D721Med (cell line): Measurements from ENCODE around the gene INSM1.

Experiments
- DNase-seq: peaks from one replicate; pipeline ENCODE4 v3.0.0; 2011; ENCODE audit warnings: low spot score; ENCODE audit not compliant: insufficient read length
- FAIRE-seq: peaks from 2 replicates; lab custom pipeline; 2011; peaks lifted over from hg19 to GRCh38; lab: Jason Lieb, UNC
- TF ChIP-seq, protein P1 (sequence below): IDR thresholded peaks from 2 replicates; pipeline ENCODE4 v1.5.1; 2012; ENCODE audit warnings: mild to moderate bottlenecking, control low read depth; ENCODE audit not compliant: insufficient read depth; ENCODE audit errors: missing control alignments

INSM1 gene

DNA sequence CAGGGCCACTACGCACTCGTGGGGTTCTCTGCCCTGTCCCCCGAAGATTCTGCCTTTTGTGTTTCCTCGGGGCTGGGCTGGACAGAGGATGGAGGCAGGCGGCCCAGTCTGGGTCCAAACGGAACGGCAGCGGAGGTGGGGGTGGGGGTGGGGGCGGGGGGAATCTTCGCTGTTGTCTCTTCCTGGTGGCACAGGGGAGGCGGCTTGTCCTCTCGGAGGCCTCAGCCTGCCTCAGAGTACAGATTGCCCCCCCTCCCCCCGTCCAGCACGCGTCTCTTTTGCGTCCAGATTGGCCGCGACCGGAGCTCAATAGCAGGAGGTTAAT lies 1.4 kb upstream of the INSM1 start:
- no peak for FAIRE-seq
- no peak for DNase-seq
- TF ChIP-seq, protein P1, sequence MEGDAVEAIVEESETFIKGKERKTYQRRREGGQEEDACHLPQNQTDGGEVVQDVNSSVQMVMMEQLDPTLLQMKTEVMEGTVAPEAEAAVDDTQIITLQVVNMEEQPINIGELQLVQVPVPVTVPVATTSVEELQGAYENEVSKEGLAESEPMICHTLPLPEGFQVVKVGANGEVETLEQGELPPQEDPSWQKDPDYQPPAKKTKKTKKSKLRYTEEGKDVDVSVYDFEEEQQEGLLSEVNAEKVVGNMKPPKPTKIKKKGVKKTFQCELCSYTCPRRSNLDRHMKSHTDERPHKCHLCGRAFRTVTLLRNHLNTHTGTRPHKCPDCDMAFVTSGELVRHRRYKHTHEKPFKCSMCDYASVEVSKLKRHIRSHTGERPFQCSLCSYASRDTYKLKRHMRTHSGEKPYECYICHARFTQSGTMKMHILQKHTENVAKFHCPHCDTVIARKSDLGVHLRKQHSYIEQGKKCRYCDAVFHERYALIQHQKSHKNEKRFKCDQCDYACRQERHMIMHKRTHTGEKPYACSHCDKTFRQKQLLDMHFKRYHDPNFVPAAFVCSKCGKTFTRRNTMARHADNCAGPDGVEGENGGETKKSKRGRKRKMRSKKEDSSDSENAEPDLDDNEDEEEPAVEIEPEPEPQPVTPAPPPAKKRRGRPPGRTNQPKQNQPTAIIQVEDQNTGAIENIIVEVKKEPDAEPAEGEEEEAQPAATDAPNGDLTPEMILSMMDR = no peak

GRCh38 chr20:20366876-20367574 lies 879 bp upstream of the INSM1 start:
- DNase-seq (no peak), FAIRE-seq (no peak)
- TF ChIP-seq, protein P1 = no peak

- FAIRE-seq (no peak), DNase-seq (no peak)
Measured at GRCh38 chr20:20368418-20369249, 730 bp downstream of the INSM1 start.

DNA sequence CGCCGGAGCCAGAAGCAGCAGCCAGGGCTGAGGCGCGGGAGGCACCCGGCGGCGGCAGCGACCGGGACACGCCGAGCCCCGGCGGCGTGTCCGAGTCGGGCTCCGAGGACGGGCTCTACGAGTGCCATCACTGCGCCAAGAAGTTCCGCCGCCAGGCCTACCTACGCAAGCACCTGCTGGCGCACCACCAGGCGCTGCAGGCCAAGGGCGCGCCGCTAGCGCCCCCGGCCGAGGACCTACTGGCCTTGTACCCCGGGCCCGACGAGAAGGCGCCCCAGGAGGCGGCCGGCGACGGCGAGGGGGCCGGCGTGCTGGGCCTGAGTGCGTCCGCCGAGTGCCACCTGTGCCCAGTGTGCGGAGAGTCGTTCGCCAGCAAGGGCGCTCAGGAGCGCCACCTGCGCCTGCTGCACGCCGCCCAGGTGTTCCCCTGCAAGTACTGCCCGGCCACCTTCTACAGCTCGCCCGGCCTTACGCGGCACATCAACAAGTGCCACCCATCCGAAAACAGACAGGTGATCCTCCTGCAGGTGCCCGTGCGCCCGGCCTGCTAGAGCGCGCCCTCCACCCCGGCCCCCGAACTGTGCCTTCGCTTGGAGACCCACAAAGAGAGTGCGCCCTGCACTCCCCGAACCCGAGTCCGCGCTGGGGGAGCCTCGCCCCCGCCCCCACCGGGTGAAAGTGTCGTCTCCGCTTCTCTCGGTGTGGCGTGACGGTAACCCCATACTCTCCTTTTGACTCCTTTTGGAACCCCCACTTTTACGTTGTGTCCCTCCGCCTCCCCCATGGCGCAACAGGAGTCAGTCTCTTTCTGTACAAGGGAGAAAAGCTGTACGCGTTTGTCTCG lies 1.6 kb downstream of the INSM1 start:
- FAIRE-seq (no peak), DNase-seq (no peak)
- TF ChIP-seq, protein P1 = peak; percentile 19

More at GRCh38 chr20:20368418-20369249, 730 bp downstream of the INSM1 start:
- TF ChIP-seq, protein P1 = no peak

DNA sequence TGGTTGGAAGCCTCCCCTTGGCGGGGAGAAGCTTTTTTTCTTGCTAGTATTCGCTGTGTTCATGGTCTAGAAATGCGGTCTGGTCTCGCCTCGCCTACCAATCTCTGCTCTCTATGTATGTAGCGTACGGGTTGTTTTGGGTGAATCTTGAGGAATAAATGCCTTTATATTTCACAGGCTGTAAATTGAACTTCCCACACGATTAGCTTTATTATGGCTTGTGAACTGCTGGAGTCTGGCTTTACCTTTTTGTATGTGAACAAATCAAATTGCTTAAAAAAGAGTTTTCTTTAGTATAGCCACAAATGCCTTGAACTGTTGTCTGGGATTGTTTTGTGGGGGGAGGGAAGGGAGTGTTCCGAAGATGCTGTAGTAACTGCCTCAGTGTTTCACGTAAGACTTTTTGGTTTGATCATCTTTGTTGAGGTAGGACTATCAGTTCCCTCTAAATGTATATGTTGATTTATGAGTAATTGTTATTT lies 2.2 kb downstream of the INSM1 start:
- no peak for DNase-seq
- no peak for FAIRE-seq

GRCh38 chr20:20371083-20371482 lies 3.2 kb downstream of the INSM1 start:
- DNase-seq (no peak), FAIRE-seq (no peak)
- TF ChIP-seq, protein P1 = no peak

More for the DNA sequence above, 2.2 kb downstream of the INSM1 start:
- TF ChIP-seq, protein P1 = no peak
